WTC11 (cell line): ENCODE measurements around the gene HSBP1L1. TPM values are rescaled to one million over a fixed set of nuclear protein-coding genes. Genes with fewer than 3 reads are reported as not detected.

Experiments
- ATAC-seq: fragments of 200-7000 bp; cut with Tn5 transposase; 2 replicates; pipeline ENCODE4 v1.10.0; 2021; ENCODE audit warnings: mild to moderate bottlenecking, moderate library complexity
- CTCF ChIA-PET: fragments of 300-600 bp; sonication (Branson Sonifier 250); formaldehyde crosslinking; loops from one replicate; lab custom pipeline; 2021; ENCODE audit warnings: antibody characterized with exemption; lab: Charles Lee
- POLR2A ChIA-PET: fragments of 350-600 bp; sonication (Branson Sonifier 250); formaldehyde crosslinking; loops from one replicate; lab custom pipeline; 2021; ENCODE audit warnings: antibody characterized with exemption; lab: Charles Lee
- DNase-seq: peaks from one replicate; pipeline ENCODE4 v3.0.0; 2021; ENCODE audit warnings: low spot score
- H3K27ac Mint-ChIP-seq: 2 replicates; pipeline ENCODE4 v1.8.0; 2021; ENCODE audit warnings: mixed read lengths
- H3K27me3 Mint-ChIP-seq: 2 replicates; pipeline ENCODE4 v1.8.0; 2021; ENCODE audit warnings: low read depth, mild to moderate bottlenecking, moderate library complexity, mixed read lengths
- H3K36me3 Mint-ChIP-seq: 2 replicates; pipeline ENCODE4 v1.8.0; 2021; ENCODE audit warnings: mixed read lengths
- H3K4me1 Mint-ChIP-seq: 2 replicates; pipeline ENCODE4 v1.8.0; 2022; ENCODE audit warnings: mixed read lengths
- H3K4me3 Mint-ChIP-seq: 2 replicates; pipeline ENCODE4 v1.8.0; 2021; ENCODE audit warnings: mild to moderate bottlenecking, moderate library complexity, mixed read lengths
- H3K9me3 Mint-ChIP-seq: 2 replicates; pipeline ENCODE4 v1.8.0; 2021; ENCODE audit warnings: mixed read lengths
- EMX1 ChIP-seq: fragments of 250-450 bp; sonication (Bioruptor Pico); IDR thresholded peaks from 2 replicates; pipeline ENCODE4 v1.8.0; 2021; ENCODE audit warnings: mild to moderate bottlenecking
- NFYB ChIP-seq: sonication (generic); formaldehyde crosslinking; conservative IDR thresholded peaks from 2 replicates; pipeline ENCODE4 v1.8.0; 2022; ENCODE audit warnings: low read depth, missing genetic modification reagents
- OVOL2 ChIP-seq: fragments of 250-450 bp; sonication (Bioruptor Pico); IDR thresholded peaks from 2 replicates; pipeline ENCODE4 v1.9.0; 2021; ENCODE audit warnings: mild to moderate bottlenecking, borderline replicate concordance
- RORB ChIP-seq: fragments of 250-450 bp; sonication (Bioruptor Pico); IDR thresholded peaks from 2 replicates; pipeline ENCODE4 v1.9.0; 2021; ENCODE audit warnings: mild to moderate bottlenecking
- SOX15 ChIP-seq: fragments of 250-450 bp; sonication (Bioruptor Pico); IDR thresholded peaks from 2 replicates; pipeline ENCODE4 v1.9.0; 2021; ENCODE audit warnings: mild to moderate bottlenecking
- TEAD1 ChIP-seq: sonication (generic); formaldehyde crosslinking; IDR thresholded peaks from 2 replicates; pipeline ENCODE4 v1.8.0; 2022; ENCODE audit warnings: mild to moderate bottlenecking, missing genetic modification reagents
- ZBTB21 ChIP-seq: sonication (generic); formaldehyde crosslinking; IDR thresholded peaks from 2 replicates; pipeline ENCODE4 v1.8.1; 2023; ENCODE audit warnings: mild to moderate bottlenecking, missing genetic modification reagents, borderline replicate concordance
- total RNA-seq: library from RNA; stranded (reverse); gene quantifications from 3 replicates; pipeline ENCODE4 v1.2.3, GENCODE V29; 2021
- TF ChIP-seq, protein P1 (sequence below): fragments of 250-450 bp; sonication (Bioruptor Pico); conservative IDR thresholded peaks from 2 replicates; pipeline ENCODE4 v1.9.0; 2021; ENCODE audit warnings: mild to moderate bottlenecking
- TF ChIP-seq, protein P2 (sequence below): sonication (generic); formaldehyde crosslinking; conservative IDR thresholded peaks from 2 replicates; pipeline ENCODE4 v1.8.1; 2023; ENCODE audit warnings: mild to moderate bottlenecking, low read depth, missing genetic modification reagents, moderate library complexity
- TF ChIP-seq, protein P3 (sequence below): fragments of 250-450 bp; sonication (Bioruptor Pico); IDR thresholded peaks from 2 replicates; pipeline ENCODE4 v1.9.0; 2021; ENCODE audit warnings: mild to moderate bottlenecking
- TF ChIP-seq, protein P4 (sequence below): fragments of 200-600 bp; IDR thresholded peaks from 2 replicates; pipeline ENCODE4 v1.8.0; 2022; ENCODE audit warnings: antibody characterized with exemption
- TF ChIP-seq, protein P5 (sequence below): sonication (generic); formaldehyde crosslinking; IDR thresholded peaks from 2 replicates; pipeline ENCODE4 v1.8.1; 2022; ENCODE audit warnings: mild to moderate bottlenecking, moderate library complexity, missing genetic modification reagents

The HSBP1L1 gene
- total RNA-seq, 1 experiment from 2014 or later: 1.4 TPM

DNA sequence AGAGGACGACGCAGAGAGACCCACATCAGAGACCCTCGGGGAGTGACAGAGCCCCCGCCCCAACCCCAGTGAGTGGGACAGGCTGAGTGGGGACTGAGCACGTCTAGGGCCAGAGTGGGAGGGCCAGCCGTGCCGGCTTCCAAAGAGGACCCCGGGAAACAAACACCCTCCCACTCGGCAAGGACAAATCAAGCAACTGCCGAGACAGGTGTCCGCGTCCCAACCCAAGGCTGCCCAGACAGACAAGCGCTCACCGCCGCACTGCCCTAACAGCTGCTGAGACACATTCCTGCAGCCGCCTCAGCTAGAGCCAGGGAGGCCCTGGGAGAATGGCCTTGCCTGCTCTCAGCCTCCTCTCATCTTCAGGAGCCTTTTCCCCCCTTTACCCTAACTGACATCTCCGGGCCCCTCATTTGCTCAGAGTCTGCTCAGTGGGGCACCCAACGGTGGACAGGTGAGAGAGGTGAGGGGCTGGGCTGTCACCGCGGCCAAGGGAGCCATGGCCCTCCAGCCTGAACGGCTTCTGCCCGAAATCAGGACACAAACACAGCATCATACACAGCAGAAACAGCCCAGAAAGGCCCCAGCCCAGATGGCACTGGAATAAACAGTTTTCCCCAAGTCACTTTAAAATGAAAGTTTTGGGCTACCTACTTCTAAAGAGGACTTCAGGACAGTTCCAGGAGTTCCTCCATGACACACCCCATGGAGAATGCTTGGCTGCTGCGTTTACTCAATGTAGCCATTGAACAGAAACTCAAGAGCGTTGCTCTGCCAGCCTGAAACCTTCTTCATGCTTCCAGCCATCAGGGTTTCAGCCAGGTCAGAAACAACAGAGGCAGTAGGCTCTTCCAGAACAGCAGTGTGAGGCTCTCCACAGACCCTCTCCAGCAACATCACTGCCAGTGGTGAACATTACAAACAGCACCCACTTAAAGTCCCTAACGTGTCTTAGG is 36.6 kb upstream of the HSBP1L1 start (continued):
- TF ChIP-seq, protein P1, sequence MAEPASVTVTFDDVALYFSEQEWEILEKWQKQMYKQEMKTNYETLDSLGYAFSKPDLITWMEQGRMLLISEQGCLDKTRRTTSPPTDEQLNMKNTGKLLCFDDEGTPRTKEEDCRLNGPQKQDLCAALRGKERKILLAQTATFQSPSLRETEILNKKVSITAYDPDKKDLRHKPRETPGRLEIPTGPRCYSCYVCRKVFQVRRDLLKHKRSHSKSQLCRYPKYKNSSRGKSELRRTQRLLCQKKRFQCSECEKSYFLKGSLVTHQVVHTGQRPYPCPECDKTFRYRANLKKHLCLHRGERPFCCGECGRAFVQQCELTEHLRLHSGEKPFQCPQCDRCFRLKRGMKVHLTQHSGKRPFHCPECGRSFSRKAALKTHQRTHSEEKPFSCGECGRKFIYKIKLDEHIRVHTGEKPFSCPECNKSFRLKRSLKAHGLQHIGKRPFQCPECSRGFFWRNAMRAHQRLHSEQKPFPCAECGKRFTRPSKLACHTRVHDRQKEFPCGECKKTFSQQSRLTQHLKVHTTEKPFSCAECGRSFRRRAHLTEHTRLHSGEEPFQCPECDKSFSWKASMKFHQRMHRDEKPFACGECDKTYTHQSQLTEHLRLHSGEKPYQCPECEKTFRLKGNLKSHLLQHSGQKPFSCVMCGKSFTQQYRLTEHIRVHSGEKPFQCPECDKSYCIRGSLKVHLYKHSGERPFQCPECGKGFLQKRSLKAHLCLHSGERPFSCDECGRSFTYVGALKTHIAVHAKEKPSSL (CRISPR knock-in tag): no peak
- TF ChIP-seq, protein P2, sequence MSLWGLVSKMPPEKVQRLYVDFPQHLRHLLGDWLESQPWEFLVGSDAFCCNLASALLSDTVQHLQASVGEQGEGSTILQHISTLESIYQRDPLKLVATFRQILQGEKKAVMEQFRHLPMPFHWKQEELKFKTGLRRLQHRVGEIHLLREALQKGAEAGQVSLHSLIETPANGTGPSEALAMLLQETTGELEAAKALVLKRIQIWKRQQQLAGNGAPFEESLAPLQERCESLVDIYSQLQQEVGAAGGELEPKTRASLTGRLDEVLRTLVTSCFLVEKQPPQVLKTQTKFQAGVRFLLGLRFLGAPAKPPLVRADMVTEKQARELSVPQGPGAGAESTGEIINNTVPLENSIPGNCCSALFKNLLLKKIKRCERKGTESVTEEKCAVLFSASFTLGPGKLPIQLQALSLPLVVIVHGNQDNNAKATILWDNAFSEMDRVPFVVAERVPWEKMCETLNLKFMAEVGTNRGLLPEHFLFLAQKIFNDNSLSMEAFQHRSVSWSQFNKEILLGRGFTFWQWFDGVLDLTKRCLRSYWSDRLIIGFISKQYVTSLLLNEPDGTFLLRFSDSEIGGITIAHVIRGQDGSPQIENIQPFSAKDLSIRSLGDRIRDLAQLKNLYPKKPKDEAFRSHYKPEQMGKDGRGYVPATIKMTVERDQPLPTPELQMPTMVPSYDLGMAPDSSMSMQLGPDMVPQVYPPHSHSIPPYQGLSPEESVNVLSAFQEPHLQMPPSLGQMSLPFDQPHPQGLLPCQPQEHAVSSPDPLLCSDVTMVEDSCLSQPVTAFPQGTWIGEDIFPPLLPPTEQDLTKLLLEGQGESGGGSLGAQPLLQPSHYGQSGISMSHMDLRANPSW (CRISPR knock-in tag): no peak
- TF ChIP-seq TEAD1 (CRISPR knock-in tag) (no peak), EMX1 (CRISPR knock-in tag) (no peak), OVOL2 (CRISPR knock-in tag) (no peak), ZBTB21 (CRISPR knock-in tag) (no peak)
- TF ChIP-seq, protein P3, sequence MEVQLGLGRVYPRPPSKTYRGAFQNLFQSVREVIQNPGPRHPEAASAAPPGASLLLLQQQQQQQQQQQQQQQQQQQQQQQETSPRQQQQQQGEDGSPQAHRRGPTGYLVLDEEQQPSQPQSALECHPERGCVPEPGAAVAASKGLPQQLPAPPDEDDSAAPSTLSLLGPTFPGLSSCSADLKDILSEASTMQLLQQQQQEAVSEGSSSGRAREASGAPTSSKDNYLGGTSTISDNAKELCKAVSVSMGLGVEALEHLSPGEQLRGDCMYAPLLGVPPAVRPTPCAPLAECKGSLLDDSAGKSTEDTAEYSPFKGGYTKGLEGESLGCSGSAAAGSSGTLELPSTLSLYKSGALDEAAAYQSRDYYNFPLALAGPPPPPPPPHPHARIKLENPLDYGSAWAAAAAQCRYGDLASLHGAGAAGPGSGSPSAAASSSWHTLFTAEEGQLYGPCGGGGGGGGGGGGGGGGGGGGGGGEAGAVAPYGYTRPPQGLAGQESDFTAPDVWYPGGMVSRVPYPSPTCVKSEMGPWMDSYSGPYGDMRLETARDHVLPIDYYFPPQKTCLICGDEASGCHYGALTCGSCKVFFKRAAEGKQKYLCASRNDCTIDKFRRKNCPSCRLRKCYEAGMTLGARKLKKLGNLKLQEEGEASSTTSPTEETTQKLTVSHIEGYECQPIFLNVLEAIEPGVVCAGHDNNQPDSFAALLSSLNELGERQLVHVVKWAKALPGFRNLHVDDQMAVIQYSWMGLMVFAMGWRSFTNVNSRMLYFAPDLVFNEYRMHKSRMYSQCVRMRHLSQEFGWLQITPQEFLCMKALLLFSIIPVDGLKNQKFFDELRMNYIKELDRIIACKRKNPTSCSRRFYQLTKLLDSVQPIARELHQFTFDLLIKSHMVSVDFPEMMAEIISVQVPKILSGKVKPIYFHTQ (CRISPR knock-in tag): no peak

DNA sequence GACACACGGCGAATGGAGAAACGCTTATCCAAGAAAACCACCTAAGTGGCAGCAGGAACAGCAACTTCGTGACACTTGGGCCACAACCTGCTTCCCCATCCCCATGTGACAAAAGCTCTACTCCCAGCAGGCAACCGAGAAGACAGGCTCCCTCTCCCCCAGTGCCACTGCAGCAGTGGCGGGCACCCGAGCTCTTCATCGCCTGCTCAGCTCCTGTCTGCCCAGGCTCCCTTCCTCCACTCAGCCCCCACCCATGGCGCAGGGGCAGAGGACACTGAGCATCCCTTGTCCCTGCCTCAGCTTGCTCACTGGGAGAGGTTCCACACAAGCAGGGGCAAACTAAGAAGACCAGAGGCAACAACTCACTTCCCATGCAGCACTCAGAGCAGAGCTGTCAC is 35.9 kb upstream of the HSBP1L1 start:
- no peak overlapping the region for H3K27ac Mint-ChIP-seq
- CTCF ChIA-PET: no interaction called here
- H3K4me3 Mint-ChIP-seq: no peak overlapping the region
- POLR2A ChIA-PET: no interaction called here
- peak; percentile 6 for DNase-seq
- TF ChIP-seq RORB: no peak
- TF ChIP-seq, protein P4, sequence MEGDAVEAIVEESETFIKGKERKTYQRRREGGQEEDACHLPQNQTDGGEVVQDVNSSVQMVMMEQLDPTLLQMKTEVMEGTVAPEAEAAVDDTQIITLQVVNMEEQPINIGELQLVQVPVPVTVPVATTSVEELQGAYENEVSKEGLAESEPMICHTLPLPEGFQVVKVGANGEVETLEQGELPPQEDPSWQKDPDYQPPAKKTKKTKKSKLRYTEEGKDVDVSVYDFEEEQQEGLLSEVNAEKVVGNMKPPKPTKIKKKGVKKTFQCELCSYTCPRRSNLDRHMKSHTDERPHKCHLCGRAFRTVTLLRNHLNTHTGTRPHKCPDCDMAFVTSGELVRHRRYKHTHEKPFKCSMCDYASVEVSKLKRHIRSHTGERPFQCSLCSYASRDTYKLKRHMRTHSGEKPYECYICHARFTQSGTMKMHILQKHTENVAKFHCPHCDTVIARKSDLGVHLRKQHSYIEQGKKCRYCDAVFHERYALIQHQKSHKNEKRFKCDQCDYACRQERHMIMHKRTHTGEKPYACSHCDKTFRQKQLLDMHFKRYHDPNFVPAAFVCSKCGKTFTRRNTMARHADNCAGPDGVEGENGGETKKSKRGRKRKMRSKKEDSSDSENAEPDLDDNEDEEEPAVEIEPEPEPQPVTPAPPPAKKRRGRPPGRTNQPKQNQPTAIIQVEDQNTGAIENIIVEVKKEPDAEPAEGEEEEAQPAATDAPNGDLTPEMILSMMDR: no peak
- TF ChIP-seq, protein P5, sequence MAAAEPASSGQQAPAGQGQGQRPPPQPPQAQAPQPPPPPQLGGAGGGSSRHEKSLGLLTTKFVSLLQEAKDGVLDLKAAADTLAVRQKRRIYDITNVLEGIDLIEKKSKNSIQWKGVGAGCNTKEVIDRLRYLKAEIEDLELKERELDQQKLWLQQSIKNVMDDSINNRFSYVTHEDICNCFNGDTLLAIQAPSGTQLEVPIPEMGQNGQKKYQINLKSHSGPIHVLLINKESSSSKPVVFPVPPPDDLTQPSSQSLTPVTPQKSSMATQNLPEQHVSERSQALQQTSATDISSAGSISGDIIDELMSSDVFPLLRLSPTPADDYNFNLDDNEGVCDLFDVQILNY (CRISPR knock-in tag): no peak
- no peak for TF ChIP-seq SOX15 (CRISPR knock-in tag)
- TF ChIP-seq NFYB: no peak
- peaks cover 43% of the 10 kb centered on the region for H3K9me3 Mint-ChIP-seq
- H3K27me3 Mint-ChIP-seq: no peaks in the 10 kb centered on the region; the same call in 1 of the 2 replicates
- peaks cover 32% of the 10 kb centered on the region for H3K36me3 Mint-ChIP-seq
- no peak for ATAC-seq
- peaks cover 11% of the 10 kb centered on the region for H3K4me1 Mint-ChIP-seq
